Endothelial cell of umbilical vein (primary cell): ENCODE results near the gene RINL. TPM values are rescaled to one million over a fixed set of nuclear protein-coding genes. Genes with fewer than 3 reads are reported as not detected.

Experiments used
- BruUV-seq: library from RNA; stranded (reverse); fragments of 400-500 nt; replicated peaks from 2 replicates; lab custom pipeline; 2021; lab: Mats Ljungman, UMichigan
- CTCF ChIA-PET: fragments of 300-600, 350-600 bp; sonication (Branson Sonifier 250); formaldehyde crosslinking; loops from one replicate; lab custom pipeline; 2021; ENCODE audit warnings: antibody characterized with exemption, inconsistent platforms; lab: Charles Lee
- POLR2A ChIA-PET: fragments of 300-600, 350-600 bp; sonication (Branson Sonifier 250); formaldehyde crosslinking; loops from one replicate; lab custom pipeline; 2021; ENCODE audit warnings: antibody characterized with exemption, inconsistent platforms; lab: Charles Lee
- DNase-seq: peaks from one replicate; pipeline ENCODE4 v3.0.0-alpha.2; 2011; ENCODE audit warnings: low read depth, low spot score
- FAIRE-seq: peaks from 2 replicates; lab custom pipeline; 2011; peaks lifted over from hg19 to GRCh38; lab: Jason Lieb, UNC
- H2AFZ ChIP-seq: 2 replicates; pipeline ENCODE4 v1.6.0; 2012; ENCODE audit warnings: low read depth, low read length, control low read depth, inconsistent platforms
- H3K27ac ChIP-seq: 2 replicates; pipeline ENCODE4 v1.5.1; 2011; ENCODE audit warnings: low read depth, mild to moderate bottlenecking, control low read depth, low read length, moderate library complexity; ENCODE audit not compliant: insufficient read depth
- H3K27me3 ChIP-seq, 2 experiments: 2 replicates each; pipeline versions ENCODE4 v1.6.0 to v1.6.1; 2011; ENCODE audit warnings: low read length in 2 of 2, mixed read lengths in 1 of 2; ENCODE audit not compliant: control insufficient read depth in 2 of 2, insufficient read depth in 2 of 2
- H3K36me3 ChIP-seq, 2 experiments: 2 replicates in 1 of 2; 3 replicates in 1 of 2; pipeline ENCODE4 v1.5.1; 2011; ENCODE audit warnings: low read length in 2 of 2, mild to moderate bottlenecking in 1 of 2, moderate library complexity in 1 of 2; ENCODE audit not compliant: control insufficient read depth in 2 of 2, insufficient read depth in 2 of 2; ENCODE audit errors: extremely low read depth in 1 of 2
- H3K4me1 ChIP-seq: 3 replicates; pipeline ENCODE4 v1.5.1; 2011; ENCODE audit warnings: mild to moderate bottlenecking, low read length; ENCODE audit not compliant: control insufficient read depth, insufficient read depth; ENCODE audit errors: extremely low read depth
- H3K4me2 ChIP-seq: 2 replicates; pipeline ENCODE4 v1.6.1; 2011; ENCODE audit warnings: low read length, control low read depth, mixed read lengths; ENCODE audit not compliant: insufficient read depth
- H3K4me3 ChIP-seq, 3 experiments: fragments of 200-600 bp in 1 of 3; sonication (generic), shearing (Covaris generic) in 1 of 3; replicated peaks in 1 of 3; 2 replicates each; pipeline ENCODE4 v1.5.1; 2011 to 2016; ENCODE audit warnings: control low read depth in 3 of 3, low read length in 3 of 3, mild to moderate bottlenecking in 2 of 3, inconsistent platforms in 1 of 3, low read depth in 1 of 3, moderate library complexity in 1 of 3; ENCODE audit not compliant: insufficient read depth in 1 of 3
- H3K79me2 ChIP-seq: 2 replicates; pipeline ENCODE4 v1.6.0; 2012; ENCODE audit warnings: low read length, inconsistent platforms; ENCODE audit not compliant: control insufficient read depth, insufficient read depth
- H3K9ac ChIP-seq: replicated peaks from 2 replicates; pipeline ENCODE3; 2011; ENCODE audit warnings: low read length, control low read depth; ENCODE audit not compliant: insufficient read depth; ENCODE audit errors: extremely low read depth
- H3K9me1 ChIP-seq: replicated peaks from 3 replicates; pipeline ENCODE4 v1.6.0; 2011; ENCODE audit warnings: mild to moderate bottlenecking, low read length; ENCODE audit not compliant: control insufficient read depth, insufficient read depth; ENCODE audit errors: extremely low read depth
- H3K9me3 ChIP-seq: replicated peaks from 2 replicates; pipeline ENCODE4 v1.5.1; 2012; ENCODE audit warnings: low read length, inconsistent platforms; ENCODE audit not compliant: control insufficient read depth, insufficient read depth
- H4K20me1 ChIP-seq: replicated peaks from 2 replicates; pipeline ENCODE3; 2011; ENCODE audit warnings: mild to moderate bottlenecking, low read length; ENCODE audit not compliant: control insufficient read depth, insufficient read depth; ENCODE audit errors: extremely low read depth
- EZH2 ChIP-seq: IDR thresholded peaks from 2 replicates; pipeline ENCODE4 v1.6.1; 2012; ENCODE audit warnings: borderline replicate concordance, low read depth, mild to moderate bottlenecking, moderate library complexity, low read length, inconsistent platforms; ENCODE audit not compliant: severe bottlenecking
- FOS ChIP-seq: IDR thresholded peaks from 2 replicates; pipeline ENCODE4 v1.6.1; 2011; ENCODE audit warnings: mild to moderate bottlenecking, low read length, moderate library complexity, borderline replicate concordance; ENCODE audit not compliant: insufficient read depth
- GATA2 ChIP-seq: IDR thresholded peaks from 2 replicates; pipeline ENCODE4 v1.7.0; 2011; ENCODE audit warnings: low read depth, mild to moderate bottlenecking, moderate library complexity, mixed read lengths, low read length; ENCODE audit not compliant: insufficient read length, insufficient read depth
- JUN ChIP-seq: IDR thresholded peaks from 2 replicates; pipeline ENCODE4 v1.6.1; 2011; ENCODE audit warnings: borderline replicate concordance, low read depth; ENCODE audit not compliant: insufficient read length, insufficient read depth
- MYC ChIP-seq: IDR thresholded peaks from one replicate; pipeline ENCODE4 v1.6.1; 2011; ENCODE audit warnings: mild to moderate bottlenecking, low read depth, low read length
- POLR2A ChIP-seq: IDR thresholded peaks from 2 replicates; pipeline ENCODE4 v1.6.1; 2012; ENCODE audit warnings: low read depth, mild to moderate bottlenecking, control low read depth, low read length
- POLR2AphosphoS5 ChIP-seq: IDR thresholded peaks from 2 replicates; pipeline ENCODE4 v1.6.1; 2012; ENCODE audit warnings: low read depth, mild to moderate bottlenecking, control low read depth, low read length, moderate library complexity; ENCODE audit not compliant: insufficient read depth
- dilution Hi-C: fragments of 300-500 bp; cut with MboI; formaldehyde crosslinking; loops from one replicate; pipeline ENCODE4 v1.15.0; 2019; ENCODE audit warnings: low sequenced_read_pairs; ENCODE audit not compliant: extremely low pct_ligation_motif_present
- intact Hi-C: fragments of 100-400 bp; cut with micrococcal nuclease; formaldehyde crosslinking; loops from one replicate; pipeline ENCODE4 v1.10.0; 2022
- polyA plus RNA-seq, 4 experiments: library from polyadenylated mRNA; depleted of rRNA in 3 of 4; stranded (reverse) in 3 of 4; unstranded in 1 of 4; fragments of >200 nt; gene quantifications; 2 replicates each; pipeline versions ENCODE4 v1.2.1 to v1.2.3, GENCODE V29; 2011 to 2012; ENCODE audit warnings: missing spikeins in 1 of 4
- total RNA-seq: library from RNA; stranded (reverse); gene quantifications from 2 replicates; pipeline ENCODE4 v1.2.3, GENCODE V29; 2021
- TF ChIP-seq, protein P1 (sequence below): IDR thresholded peaks from 2 replicates; pipeline ENCODE4 v1.6.1; 2011; ENCODE audit not compliant: insufficient read depth, insufficient read length
- TF ChIP-seq, protein P2 (sequence below), 2 donors: IDR thresholded peaks; 1 replicate in 1 of 2; 2 replicates in 1 of 2; pipeline ENCODE4 v1.5.1; 2011; ENCODE audit warnings: low read length in 2 of 2, mild to moderate bottlenecking in 2 of 2, moderate library complexity in 2 of 2, control low read depth in 1 of 2, inconsistent platforms in 1 of 2, low read depth in 1 of 2; ENCODE audit not compliant: insufficient read depth in 1 of 2; ENCODE audit errors: extremely low read depth in 1 of 2

RINL gene
- total and polyA plus RNA-seq, 2 donors (not counting 3 experiments of a cell fraction or from before 2014, with no cell fraction given) = 5.3 to 10.1 TPM

DNA sequence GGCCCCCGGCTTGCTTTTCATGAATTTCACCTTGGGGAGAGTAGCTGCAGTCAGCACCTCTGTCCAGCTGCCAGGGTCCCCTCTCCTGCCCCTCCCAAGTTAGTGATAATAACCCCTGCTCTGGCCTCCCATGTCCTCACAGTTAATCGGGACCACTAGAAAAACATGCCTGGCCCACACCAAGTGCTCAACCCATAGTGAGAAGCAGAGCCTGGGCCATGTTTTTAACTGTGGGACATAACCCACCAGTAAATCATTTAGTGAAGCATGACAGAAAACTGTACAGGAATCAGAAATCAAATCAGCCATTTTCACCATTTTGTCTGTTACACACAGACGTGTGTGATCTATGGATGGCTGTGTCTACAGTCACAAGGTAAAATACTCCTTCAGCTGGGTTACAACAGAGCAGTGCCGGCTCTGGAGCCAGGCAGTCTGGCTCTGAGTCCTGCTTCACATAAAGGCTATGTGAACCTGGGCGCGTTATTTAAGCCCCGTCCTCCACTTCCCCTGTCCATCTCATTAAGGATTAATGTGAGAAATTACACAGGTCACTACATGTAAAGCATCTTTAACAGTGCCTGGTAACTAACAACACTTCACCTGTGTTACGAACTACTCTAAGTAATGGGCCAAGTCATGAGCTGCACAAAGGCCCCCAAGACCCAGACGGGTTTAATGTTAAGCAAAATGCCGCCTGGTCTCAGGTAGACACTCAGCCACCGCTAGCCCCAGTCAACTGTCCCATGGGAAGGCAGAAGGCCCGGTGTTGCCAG lies 38.9 kb downstream of the RINL start:
- Histone ChIP-seq H2AFZ (no peak overlapping the region), H3K4me1 (no peaks in the 10 kb centered on the region), H3K9me1 (no peaks in the 10 kb centered on the region), H3K27me3 (no peaks in the 10 kb centered on the region), H3K79me2 (peaks cover 29% of the 10 kb centered on the region), H3K36me3 (peaks cover 53 to 74% of the 10 kb centered on the region in 2 experiments), H4K20me1 (no peaks in the 10 kb centered on the region), H3K4me3 (no peak overlapping the region), H3K9me3 (no peaks in the 10 kb centered on the region), H3K9ac (no peak overlapping the region), H3K4me2 (no peak overlapping the region), H3K27ac (no peak overlapping the region)
- no TSS peak for BruUV-seq
- POLR2A ChIA-PET = no interaction called here
- dilution Hi-C loops = no loop called here
- no peak for FAIRE-seq
- intact Hi-C loops = no loop called here
- TF ChIP-seq POLR2AphosphoS5 (no peak), FOS (no peak), GATA2 (no peak), POLR2A (no peak), EZH2 (no peak), MYC (no peak), JUN (no peak)
- TF ChIP-seq, protein P1, sequence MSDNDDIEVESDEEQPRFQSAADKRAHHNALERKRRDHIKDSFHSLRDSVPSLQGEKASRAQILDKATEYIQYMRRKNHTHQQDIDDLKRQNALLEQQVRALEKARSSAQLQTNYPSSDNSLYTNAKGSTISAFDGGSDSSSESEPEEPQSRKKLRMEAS = no peak
- TF ChIP-seq, protein P2, sequence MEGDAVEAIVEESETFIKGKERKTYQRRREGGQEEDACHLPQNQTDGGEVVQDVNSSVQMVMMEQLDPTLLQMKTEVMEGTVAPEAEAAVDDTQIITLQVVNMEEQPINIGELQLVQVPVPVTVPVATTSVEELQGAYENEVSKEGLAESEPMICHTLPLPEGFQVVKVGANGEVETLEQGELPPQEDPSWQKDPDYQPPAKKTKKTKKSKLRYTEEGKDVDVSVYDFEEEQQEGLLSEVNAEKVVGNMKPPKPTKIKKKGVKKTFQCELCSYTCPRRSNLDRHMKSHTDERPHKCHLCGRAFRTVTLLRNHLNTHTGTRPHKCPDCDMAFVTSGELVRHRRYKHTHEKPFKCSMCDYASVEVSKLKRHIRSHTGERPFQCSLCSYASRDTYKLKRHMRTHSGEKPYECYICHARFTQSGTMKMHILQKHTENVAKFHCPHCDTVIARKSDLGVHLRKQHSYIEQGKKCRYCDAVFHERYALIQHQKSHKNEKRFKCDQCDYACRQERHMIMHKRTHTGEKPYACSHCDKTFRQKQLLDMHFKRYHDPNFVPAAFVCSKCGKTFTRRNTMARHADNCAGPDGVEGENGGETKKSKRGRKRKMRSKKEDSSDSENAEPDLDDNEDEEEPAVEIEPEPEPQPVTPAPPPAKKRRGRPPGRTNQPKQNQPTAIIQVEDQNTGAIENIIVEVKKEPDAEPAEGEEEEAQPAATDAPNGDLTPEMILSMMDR (IDR thresholded peaks at IDR 0.05; ENCODE audit: extremely low read depth in 1 of 2, insufficient read depth in 1 of 2, low read depth in 1 of 2, low read length in 2 of 2) = no peak
- CTCF ChIA-PET = interaction anchor here (0.8 kb wide), 1 partner anchor 70 kb away, joined by 3 read pairs; no protein-coding TSS in a partner anchor
- DNase-seq = no peak
